ENCODE data around the gene CST8. TPM values are rescaled to one million over a fixed set of nuclear protein-coding genes. Genes with fewer than 3 reads are reported as not detected.

CST8 gene
- total and polyA plus RNA-seq, 2 experiments from 2014 or later = not detected

- no peak for TF ChIP-seq ZNF462 (CRISPR knock-in tag; IDR thresholded peaks at IDR 0.05)
Measured at GRCh38 chr20:23476015-23476754, 14.7 kb upstream of the CST8 start (continued).

- Histone ChIP-seq H3K9me2 (ENCODE audit: insufficient read depth) (no peaks in the 10 kb centered on the region; the same call in 1 of the 2 replicates), H3K27me3 (ENCODE audit: insufficient read depth) (no peaks in the 10 kb centered on the region), H4K20me1 (replicated peaks; ENCODE audit: insufficient read depth) (no peaks in the 10 kb centered on the region), H3K4me1 (ENCODE audit: insufficient read depth) (peaks cover 16% of the 10 kb centered on the region), H3K79me2 (replicated peaks; ENCODE audit: insufficient read depth) (no peaks in the 10 kb centered on the region), H3K27ac (ENCODE audit: low read depth) (no peak overlapping the region), H3F3A (replicated peaks; ENCODE audit: low read depth) (no peaks in the 10 kb centered on the region), H2AFZ (no peak overlapping the region), H3K36me3 (ENCODE audit: insufficient read depth) (peaks cover 5% of the 10 kb centered on the region; the same call in 1 of the 2 replicates), H3K4me3 (no peak overlapping the region), H3K4me2 (no peak overlapping the region)
- Mint-ChIP-seq H3K27me3 (ENCODE audit: insufficient read depth, low read depth, poor library complexity) (peaks cover 4% of the 10 kb centered on the region), H3K9me3 (peaks cover 8% of the 10 kb centered on the region; the same call in 1 of the 3 replicates), H3K36me3 (ENCODE audit: low read depth) (no peaks in the 10 kb centered on the region; the same call in 2 of the 3 replicates), H3K27ac (no peak overlapping the region), H3K4me3 (no peak overlapping the region), H3K4me1 (peaks cover 18% of the 10 kb centered on the region)
- ATAC-seq (no peak; the same call in 2 of the 3 replicates), DNase-seq (ENCODE audit: low spot score) (no peak)
- TF ChIP-seq ZNF462 (CRISPR knock-in tag; IDR thresholded peaks at IDR 0.05) (no peak), CREB1 (CRISPR knock-in tag; IDR thresholded peaks at IDR 0.05; ENCODE audit: low read depth) (no peak), NANOG (IDR thresholded peaks at IDR 0.05; ENCODE audit: borderline replicate concordance) (no peak), EZH2phosphoT487 (IDR thresholded peaks at IDR 0.05; ENCODE audit: unreplicated experiment) (no peak), ZNF114 (CRISPR knock-in tag; IDR thresholded peaks at IDR 0.05) (no peak), CTCF (conservative IDR thresholded peaks at IDR 0.05; ENCODE audit: low read depth in 2 of 2) (no peak)
Measured at GRCh38 chr20:23477223-23477622, 13.7 kb upstream of the CST8 start.

Measured in GM23338 (cell line).